ENCODE data around the gene DOK6.

- TF ChIP-seq CTCF (IDR thresholded peaks at IDR 0.05; ENCODE audit: low read depth, low read length) (no peak), EZH2phosphoT487 (IDR thresholded peaks at IDR 0.05; ENCODE audit: low read depth) (no peak)
Measured at GRCh38 chr18:69487488-69488394, 87.1 kb downstream of the DOK6 start.

Data from OCI-LY3 (cell line).